Esophagus muscularis mucosa (tissue), 3 donors: ENCODE measurements around the gene DNTTIP2.

ENCODE experiments used
- POLR2A ChIP-seq: fragments of 450-650 bp; IDR thresholded peaks from one replicate; pipeline ENCODE4 v1.6.1; 2017; ENCODE audit warnings: antibody characterized with exemption, moderate library complexity, mild to moderate bottlenecking, low read depth
- TF ChIP-seq, protein P1 (sequence below), 3 experiments: fragments of 200-600 bp in 2 of 3; fragments of 450-650 bp in 1 of 3; sonication (generic) in 2 of 3; IDR thresholded peaks; one replicate each; pipeline ENCODE4 v1.5.1; 2017 to 2019; ENCODE audit warnings: antibody characterized with exemption in 3 of 3, mild to moderate bottlenecking in 2 of 3, moderate library complexity in 1 of 3

DNA sequence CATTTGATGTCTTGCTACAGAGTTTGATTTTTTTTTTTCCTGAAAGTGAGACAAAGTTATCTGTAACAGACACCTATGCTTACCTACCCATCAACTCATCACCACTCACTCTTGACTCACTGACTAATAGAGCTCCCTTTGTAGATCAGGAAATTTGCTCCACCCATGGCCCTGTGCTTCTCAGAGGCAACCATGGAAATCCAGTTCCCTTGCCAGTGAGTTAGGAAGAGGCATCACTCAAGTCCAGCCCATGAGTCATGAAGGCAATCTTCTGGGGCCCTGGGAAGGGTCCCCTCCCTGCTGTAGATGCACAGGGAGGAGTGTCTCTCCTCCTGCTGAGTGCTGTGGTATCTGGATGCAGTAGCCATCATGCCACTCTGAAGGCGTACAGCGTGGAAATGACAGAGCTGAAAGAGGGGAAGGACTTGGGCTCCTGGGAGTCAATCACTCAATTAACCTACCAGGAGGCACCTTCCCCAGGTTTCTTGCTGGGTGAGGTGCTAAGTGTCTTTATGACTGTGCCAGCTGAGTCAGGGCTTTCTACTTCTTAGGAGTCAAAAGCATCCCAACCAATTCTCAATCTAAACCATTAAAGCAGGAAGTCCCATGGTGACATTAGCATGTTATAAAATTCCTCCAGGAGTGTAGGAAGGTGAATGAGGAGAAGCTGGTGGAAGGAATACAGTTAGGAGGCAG is 56.1 kb downstream of the DNTTIP2 start:
- TF ChIP-seq, protein P1, sequence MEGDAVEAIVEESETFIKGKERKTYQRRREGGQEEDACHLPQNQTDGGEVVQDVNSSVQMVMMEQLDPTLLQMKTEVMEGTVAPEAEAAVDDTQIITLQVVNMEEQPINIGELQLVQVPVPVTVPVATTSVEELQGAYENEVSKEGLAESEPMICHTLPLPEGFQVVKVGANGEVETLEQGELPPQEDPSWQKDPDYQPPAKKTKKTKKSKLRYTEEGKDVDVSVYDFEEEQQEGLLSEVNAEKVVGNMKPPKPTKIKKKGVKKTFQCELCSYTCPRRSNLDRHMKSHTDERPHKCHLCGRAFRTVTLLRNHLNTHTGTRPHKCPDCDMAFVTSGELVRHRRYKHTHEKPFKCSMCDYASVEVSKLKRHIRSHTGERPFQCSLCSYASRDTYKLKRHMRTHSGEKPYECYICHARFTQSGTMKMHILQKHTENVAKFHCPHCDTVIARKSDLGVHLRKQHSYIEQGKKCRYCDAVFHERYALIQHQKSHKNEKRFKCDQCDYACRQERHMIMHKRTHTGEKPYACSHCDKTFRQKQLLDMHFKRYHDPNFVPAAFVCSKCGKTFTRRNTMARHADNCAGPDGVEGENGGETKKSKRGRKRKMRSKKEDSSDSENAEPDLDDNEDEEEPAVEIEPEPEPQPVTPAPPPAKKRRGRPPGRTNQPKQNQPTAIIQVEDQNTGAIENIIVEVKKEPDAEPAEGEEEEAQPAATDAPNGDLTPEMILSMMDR (IDR thresholded peaks at IDR 0.05): no peak
- no peak for TF ChIP-seq POLR2A
